HG03575 (cell line): ENCODE measurements around the gene GCNT2.
"Not testable (repeated sequence)": the region's sequence is repeated elsewhere in the genome, so short reads cannot be mapped to it uniquely, and the experiment has no call there.

Source experiments
- ATAC-seq: cut with Tn5 transposase; IDR thresholded peaks from one replicate; pipeline ENCODE4 v1.9.1; 2021; ENCODE audit not compliant: unreplicated experiment, insufficient number of reproducible peaks, low FRiP score; ENCODE audit errors: extremely low read depth

GCNT2 gene

DNA sequence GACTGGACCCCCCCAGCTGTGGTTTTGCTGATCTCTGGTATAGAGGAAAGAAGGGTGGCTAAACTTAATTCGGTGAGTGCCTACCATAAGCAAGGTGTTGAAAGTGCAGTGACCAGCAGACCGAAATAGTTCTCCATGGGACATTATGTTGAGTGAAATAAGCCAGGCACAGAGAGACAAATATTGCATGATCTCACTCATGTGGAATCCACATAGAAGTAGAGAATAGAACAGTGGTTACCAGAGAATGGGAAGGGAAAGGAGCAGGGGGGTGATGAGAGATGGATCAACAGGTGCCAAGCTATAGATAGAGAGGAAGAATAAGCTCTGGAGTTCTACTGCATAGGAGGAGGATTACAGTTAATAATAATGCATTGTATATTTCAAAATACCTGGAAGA lies 9.7 kb upstream of the GCNT2 start:
- ATAC-seq: no peak

DNA sequence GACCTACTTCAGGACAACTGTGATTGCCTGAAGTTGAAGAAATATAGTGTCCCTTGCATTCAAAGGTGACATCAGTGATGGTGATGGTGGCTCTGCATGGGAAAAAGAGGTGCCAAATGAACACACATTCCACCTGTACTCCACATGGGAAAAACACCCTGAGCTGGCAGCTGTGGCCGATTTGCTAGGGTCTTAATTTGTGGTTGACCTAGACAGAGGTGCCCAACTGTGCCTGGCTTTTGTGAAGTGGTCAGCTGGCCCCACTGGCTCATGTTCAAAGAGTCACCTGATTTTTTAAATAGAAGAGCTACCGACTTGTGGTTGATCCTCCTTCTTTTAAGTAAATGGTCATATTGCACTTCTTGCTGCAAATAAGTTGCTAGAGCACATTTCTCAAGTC lies 7.6 kb upstream of the GCNT2 start:
- ATAC-seq: no peak

DNA sequence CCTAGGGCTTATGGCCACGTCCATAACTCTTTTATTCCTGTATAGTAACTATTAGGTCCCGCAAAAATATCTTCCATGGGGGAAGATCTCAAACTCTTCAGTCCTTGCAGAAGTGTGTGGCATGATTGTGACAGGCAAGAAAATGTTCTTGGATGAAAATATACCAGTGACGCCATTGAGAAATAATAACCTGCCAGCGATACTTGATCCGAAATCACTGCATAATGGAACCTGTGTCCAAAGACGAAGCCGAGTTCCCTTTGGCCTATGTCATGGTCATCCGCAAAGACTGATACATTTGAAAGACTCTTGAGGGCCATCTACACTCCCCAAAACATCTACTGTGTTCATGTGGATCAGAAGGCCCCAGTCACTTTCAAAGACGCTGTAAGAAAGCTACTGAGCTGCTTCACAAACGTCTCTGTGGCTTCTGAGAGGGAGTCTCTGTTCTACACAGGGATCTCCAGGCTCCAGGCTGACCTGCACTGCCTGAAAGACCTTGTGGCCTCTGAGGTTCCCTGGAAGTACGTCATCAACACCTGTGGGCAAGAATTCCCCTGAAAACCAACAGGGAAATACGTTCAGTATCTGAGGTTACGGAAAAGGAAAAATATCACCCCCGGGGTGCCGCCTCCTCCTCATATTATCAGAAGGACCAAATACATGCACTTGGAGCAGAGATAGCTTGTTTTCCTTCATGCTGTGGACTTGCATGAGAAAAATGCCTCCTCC lies 6.9 kb upstream of the GCNT2 start:
- ATAC-seq: no peak

DNA sequence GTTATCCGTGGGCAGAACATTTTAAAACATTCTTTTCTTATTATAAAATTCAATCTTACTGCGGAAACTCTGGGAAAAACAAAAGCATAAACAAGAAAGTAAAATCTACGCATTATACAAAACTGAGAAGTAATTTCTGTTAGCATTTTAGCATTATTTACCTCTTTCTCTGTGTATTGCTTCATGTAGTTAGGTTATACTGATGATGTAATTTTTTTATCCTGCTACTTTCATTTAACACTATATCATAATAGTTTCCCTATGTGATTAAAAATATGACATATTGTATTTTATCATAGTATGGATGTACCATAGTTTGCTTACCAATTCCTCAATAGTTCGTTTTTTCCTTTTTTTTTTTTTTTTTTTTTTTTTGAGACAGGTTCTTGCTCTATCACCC lies 4.2 kb upstream of the GCNT2 start:
- no peak for ATAC-seq

DNA sequence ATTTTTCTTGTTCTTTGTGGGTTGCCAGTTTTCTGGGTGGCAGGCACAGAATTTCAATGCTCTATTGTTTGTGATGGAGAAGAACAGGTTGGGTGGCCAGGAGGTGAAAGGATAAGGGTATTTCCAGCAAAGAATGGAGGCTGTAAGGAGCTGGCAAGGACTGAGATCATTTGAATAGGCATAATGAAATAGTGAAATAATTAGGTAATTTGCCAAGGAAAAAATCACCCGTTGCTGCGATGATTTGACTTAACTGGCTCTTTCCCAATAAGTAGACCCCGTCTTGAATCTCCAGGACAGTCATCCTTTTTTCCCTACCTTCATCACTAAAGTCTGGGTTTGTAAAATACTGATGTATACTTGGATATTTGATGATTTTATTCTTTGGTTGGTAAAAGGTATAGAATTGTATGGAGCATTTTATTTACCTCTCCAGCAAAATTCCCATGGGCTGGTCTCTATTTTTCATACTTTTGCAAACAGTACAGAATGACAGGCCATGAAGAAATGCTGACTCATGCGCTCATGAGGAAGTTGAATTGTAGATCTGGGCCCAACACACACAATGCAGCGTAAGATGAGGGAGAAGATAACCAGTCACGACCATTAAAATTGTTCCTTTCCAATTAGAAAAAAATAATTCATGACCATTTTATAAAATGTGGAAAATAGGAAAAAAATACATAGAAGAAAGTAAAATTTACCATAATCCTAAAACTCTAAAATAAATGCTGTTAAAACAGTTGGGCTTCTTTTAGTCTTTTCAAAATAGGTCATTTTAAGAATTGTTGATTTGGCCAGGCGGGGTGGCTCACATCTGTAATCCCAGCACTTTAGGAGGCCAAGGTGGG lies 2.4 kb upstream of the GCNT2 start:
- ATAC-seq: no peak

DNA sequence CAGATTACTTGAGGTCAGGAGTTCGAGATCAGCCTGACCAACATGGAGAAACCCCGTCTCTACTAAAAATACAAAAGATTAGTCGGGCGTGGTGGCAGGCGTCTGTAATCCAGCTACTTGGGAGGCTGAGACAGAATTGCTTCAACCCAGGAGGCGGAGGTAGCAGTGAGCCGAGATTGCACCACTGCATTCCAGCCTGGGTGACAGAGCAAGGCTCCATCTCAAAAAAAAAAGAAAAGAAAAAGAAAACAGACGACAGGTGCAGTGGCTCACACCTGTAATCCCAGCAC lies 1.8 kb upstream of the GCNT2 start:
- ATAC-seq: not testable (repeated sequence)

DNA sequence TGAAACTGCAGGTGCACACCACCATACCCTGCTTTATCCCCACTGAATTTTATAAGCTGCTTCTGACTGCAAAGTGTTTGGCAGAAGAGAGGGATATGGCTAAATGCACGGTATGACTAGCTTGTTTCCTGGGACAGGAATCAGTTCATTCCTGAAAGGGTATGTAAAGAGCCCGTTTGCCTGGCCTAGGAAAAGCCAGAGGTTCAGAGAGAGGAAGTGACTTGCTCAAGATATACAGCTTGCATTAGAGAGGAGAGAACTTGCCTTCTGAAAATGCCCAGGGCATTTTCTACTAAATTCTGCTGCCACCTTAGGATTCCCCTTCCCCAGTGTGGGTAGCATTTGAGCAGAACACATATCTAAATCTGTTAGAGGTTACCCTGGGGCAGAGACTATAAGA lies 683 bp upstream of the GCNT2 start:
- ATAC-seq: no peak

DNA sequence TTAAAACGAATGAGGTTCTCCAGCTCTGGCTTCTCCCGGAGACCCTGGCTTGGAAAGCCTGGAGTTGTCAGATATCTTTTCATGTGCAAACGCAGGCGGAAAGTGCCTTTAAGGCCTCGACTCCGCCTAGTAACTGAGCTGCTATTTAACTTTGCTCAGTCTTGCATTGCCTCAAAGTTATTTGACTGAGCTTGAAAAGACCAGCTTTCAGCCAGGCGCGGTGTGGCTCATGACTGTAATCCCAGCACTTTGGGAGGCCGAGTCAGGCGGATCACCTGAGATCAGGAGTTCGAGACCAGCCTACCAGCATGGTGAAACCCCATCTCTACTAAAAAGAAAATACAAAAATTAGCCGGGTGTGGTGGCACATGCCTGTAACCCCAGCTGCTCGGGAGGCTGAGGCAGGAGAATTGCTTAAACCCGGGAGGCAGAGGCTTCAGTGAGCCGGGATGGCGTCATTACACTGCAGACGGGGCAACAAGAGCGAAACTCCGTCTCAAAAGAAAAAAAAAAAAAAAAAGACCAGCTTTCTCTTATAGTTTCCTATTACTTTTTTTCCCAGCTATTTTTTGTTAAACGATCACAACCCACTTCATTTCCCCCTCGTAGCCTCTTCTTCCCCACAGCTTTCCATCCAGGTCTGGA lies 1.9 kb downstream of the GCNT2 start:
- no peak for ATAC-seq

DNA sequence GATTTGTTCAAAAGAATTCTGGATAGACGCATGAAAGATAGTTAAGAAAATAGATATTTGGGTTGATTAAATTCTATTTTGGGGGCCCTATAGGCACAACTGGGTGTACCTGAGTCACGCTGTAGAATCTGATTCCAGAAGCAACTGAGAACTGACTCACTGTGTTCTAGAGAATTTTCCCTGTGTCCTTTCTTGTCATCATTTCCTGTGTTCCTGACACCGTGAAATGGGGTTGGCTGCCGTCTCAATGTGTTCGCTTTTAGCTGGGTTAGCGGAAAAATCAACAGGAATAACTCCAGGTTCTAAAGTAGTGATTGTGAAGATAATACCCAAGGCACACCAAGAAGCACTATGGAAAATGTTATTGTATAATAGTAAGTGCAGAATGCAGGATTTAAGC lies 5.0 kb downstream of the GCNT2 start:
- ATAC-seq: no peak

DNA sequence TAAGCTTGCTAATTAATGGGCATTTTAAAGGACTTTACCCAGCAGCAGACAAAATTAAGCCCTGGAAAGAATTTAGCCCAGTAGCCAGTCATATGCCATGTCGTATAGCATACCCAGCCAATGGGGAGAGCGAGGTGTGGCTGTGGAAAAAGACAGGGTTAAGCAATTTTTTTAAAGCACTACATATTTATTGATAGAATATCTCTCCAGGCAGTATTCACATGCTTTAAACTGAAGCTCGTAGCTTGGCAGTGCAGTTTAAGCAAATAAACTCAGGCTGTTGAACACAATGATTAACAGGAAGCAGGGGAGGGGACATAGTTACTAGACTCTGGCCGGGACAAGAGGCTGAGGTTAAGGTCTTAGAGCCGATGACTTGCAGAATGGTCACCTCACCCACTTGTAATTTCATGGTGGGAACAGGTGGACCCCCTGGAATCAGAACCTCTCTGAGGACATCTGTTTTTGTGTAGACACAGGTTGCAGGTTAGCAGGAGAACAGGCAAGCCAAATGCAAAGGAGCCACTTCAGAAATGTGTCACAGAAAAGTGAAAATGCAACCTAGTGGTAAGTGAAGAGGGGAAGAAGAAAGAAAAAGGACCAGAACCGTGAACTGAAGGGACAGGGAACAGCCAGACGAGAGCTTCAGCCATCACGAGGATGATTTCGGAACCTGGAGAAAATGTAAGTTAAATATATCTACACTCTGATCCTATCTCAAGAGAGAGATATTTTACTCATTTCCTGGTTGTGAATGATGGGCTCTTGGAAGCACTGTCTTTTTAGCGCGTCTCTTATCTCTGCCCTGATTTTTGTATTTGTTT lies 7.2 kb downstream of the GCNT2 start:
- ATAC-seq: peak; percentile 30

DNA sequence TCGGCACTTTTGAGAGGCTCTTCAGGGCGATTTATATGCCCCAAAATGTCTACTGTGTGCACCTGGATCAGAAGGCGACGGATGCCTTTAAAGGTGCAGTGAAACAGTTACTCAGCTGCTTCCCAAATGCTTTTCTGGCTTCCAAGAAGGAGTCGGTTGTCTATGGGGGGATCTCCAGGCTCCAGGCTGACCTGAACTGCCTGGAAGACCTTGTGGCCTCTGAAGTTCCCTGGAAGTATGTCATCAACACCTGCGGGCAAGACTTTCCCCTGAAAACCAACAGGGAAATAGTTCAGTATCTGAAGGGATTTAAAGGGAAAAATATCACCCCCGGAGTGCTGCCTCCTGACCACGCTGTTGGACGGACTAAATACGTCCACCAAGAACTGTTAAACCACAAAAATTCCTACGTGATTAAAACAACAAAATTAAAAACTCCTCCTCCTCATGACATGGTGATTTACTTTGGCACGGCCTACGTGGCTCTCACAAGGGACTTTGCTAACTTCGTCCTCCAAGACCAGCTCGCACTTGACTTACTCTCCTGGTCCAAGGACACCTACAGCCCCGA lies 8.2 kb downstream of the GCNT2 start:
- ATAC-seq: no peak

DNA sequence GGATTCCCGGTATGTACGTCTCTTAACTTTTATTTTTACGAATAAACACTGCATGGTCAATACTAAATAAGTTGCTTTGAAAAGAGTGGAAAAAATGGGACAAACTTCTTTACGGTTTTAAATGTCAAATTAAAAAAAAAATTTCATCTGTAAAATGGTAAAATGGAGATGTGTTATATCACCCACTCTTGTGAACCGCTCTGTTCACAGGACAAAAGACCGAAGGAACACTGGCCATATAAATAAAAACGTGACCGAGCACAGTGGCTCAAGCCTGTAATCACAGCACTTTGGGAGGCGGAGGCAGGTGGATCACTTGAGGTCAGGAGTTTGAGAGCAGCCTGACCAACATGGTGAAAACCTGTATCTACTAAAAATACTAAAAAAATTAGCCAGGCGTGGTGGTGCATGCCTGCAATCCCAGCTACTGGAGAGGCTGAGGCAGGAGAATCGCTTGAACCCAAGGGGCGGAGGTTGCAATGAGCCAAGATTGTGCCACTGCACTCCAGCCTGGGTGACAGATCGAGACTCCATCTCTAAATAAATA lies 8.8 kb downstream of the GCNT2 start:
- not testable (repeated sequence) for ATAC-seq

DNA sequence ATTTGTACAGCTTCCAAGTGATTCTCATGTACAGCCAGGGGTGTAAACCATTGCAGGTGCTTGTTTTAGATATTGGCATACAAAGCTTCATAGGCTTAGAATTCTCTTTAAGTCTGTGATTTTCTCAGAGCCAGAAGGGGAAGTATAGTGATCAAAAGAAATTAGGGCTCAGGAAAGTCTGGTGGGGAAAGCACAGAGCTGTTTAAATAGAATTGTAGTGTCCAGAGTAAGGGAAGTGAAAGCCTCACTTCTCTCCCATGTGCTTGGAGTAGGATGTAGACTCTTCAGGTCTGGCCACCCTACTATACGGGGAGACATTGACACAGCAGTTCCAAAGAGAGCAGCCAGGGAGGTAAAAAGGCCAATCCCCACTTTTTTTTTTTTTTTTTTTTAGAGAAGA lies 10.4 kb downstream of the GCNT2 start:
- ATAC-seq: no peak

DNA sequence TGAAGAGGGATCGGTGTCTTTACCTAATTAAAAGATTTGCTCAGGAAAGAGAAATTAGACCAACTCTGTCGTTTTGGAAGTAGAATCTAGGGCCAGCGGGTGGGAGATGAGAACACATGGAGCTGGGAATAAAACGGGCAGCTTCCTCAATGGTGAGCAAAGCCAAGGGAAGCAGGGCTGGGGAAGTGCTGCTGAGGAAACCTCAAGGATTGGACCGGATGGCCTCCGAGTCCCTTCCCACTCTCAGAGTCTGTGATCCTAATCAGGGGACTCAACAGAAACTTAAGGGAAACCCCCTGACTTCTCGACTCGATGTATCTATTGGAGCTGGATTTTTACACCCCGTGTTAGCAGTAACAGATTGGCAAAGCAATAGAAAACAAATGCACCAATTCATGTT lies 10.8 kb downstream of the GCNT2 start:
- ATAC-seq: no peak

DNA sequence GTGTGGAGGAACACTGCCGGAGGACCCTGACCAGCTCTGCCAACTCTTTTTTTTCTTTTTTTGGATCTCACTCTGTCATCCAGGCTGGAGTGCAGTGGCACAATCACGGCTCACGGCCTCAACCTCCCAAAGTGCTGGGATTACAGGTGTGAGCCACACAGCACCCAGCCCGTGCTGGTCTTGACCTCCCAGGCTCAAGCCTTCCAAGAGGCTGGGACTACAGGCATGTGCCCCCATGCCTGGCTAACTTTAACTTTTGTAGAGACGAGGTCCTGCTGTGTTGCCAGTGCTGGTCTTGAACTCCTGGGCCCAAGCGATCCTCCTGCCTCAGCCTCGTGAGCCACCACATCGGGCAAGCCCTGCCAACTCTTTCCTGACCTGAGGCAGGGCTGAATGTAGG lies 11.2 kb downstream of the GCNT2 start:
- no peak for ATAC-seq

DNA sequence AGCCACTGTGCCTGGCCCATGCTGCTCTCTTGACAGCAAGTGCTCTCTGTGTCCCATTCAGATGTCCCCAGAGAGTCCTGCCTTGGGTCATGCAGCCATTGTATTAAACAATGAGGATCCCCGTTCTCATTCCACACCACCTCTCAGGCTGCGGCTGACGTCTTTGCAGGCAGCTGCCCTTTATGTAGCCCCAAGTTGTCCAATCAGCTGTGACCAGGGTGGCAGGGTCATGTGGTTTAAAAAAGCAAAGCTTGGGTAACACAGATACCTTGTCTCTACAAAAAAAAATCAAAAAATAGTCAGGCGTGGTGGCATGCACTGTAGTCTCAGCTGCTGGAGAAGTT lies 13.2 kb downstream of the GCNT2 start:
- no peak for ATAC-seq

DNA sequence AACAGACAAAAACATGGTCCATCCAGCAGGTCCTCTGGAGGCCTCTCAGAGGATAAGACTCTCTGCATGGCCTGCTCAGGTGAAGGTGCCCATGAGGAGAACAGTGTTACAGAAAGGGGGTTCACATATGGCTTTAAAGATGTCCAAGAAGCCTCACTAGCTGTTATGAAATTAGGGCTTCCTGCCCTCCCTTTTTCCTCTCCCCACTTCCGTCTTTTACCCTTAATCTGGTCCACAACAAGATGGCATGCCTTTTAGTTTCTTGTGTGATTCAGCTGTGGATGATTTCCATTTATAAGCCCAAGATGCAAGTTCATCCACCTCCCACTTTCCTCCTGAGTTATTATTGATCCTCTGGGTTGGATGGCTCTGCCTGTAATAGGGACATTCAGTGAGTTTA lies 14.0 kb downstream of the GCNT2 start:
- ATAC-seq: no peak

DNA sequence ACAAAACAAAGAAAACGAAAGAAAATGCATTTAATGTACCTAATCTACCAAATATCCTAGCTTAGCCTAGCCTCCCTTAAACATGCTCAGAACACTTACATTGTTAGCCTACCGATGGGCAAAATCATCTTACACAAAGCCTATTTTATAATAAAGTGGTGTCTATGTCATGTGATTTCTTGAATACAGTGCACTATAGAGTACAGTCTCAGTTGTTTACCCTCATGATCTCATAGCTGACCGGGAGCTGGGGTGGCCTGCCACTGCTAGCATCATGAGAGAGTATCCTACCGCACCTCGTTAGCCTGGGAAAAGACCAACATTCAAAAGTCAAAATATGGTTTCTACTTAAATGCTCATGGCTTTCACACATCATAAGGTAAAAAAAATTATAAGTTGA lies 16.6 kb downstream of the GCNT2 start:
- ATAC-seq: no peak
